Neural progenitor cell (in vitro differentiated cells): Measurements from ENCODE around the gene GUCA2A.

Experiments used
- EZH2 ChIP-seq: fragments of 200-600 bp; sonication (generic); IDR thresholded peaks from 2 replicates; pipeline ENCODE4 v1.6.1; 2017; ENCODE audit warnings: antibody characterized with exemption, mild to moderate bottlenecking, moderate library complexity
- EZH2phosphoT487 ChIP-seq: fragments of 200-600 bp; sonication (generic); IDR thresholded peaks from 2 replicates; pipeline ENCODE4 v1.6.1; 2017; ENCODE audit warnings: antibody characterized with exemption
- TF ChIP-seq, protein P1 (sequence below): fragments of 200-600 bp; sonication (generic); IDR thresholded peaks from 2 replicates; pipeline ENCODE4 v1.5.1; 2017; ENCODE audit warnings: antibody characterized with exemption, mild to moderate bottlenecking

DNA sequence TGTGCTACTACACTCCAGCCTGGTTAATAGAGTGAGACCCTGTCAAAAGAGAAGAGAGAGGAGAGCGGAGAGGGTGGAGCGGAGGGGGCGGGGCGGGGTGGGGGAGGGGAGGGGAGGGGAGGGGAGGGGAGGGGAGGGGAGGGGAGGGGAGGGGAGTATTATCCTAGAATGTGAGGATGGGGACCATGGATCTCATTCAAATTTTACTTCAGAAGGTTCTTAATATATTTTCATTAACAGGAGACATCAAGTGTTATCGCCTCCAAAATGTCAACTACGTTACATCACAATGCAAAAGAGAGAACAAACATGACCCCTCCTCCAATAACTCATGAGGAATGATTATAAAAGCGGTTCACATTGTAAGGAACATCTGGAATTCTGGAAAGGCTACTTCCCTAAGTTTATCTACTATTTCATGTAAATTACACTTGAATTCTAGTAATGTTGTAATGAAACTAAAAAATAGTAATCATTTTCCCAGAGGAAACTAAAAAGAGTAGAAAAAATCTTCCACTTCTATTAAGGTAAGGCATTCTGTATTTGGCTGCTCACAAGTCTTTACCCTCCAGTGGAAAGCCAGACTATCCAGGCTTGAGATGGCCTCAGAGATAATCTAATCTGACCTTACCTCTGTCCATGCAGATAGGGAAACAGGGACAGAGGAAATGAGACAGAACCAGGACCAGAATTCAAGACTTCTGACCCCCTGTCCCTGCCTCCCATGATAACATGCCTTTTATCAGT lies 18.8 kb upstream of the GUCA2A start:
- TF ChIP-seq EZH2 (no peak), EZH2phosphoT487 (no peak)
- TF ChIP-seq, protein P1, sequence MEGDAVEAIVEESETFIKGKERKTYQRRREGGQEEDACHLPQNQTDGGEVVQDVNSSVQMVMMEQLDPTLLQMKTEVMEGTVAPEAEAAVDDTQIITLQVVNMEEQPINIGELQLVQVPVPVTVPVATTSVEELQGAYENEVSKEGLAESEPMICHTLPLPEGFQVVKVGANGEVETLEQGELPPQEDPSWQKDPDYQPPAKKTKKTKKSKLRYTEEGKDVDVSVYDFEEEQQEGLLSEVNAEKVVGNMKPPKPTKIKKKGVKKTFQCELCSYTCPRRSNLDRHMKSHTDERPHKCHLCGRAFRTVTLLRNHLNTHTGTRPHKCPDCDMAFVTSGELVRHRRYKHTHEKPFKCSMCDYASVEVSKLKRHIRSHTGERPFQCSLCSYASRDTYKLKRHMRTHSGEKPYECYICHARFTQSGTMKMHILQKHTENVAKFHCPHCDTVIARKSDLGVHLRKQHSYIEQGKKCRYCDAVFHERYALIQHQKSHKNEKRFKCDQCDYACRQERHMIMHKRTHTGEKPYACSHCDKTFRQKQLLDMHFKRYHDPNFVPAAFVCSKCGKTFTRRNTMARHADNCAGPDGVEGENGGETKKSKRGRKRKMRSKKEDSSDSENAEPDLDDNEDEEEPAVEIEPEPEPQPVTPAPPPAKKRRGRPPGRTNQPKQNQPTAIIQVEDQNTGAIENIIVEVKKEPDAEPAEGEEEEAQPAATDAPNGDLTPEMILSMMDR = no peak
